Muscle of leg (tissue), 11 donors: ENCODE data around the gene EFR3B. TPM values are rescaled to one million over a fixed set of nuclear protein-coding genes. Genes with fewer than 3 reads are reported as not detected.
"Not testable (repeated sequence)": the region's sequence is repeated elsewhere in the genome, so short reads cannot be mapped to it uniquely, and the experiment has no call there.

Experiments used
- DNase-seq: peaks from one replicate; pipeline ENCODE4 v3.0.0; 2013
- H3K27ac ChIP-seq: one replicate; pipeline ENCODE4 v1.5.1; 2013; ENCODE audit warnings: mild to moderate bottlenecking, low read length, control low read depth
- H3K27me3 ChIP-seq: one replicate; pipeline ENCODE4 v1.6.1; 2013; ENCODE audit warnings: low read length; ENCODE audit not compliant: control insufficient read depth, insufficient read depth
- H3K36me3 ChIP-seq: one replicate; pipeline ENCODE4 v1.6.1; 2013; ENCODE audit warnings: low read length; ENCODE audit not compliant: control insufficient read depth, insufficient read depth
- H3K4me1 ChIP-seq: one replicate; pipeline ENCODE4 v1.6.1; 2013; ENCODE audit warnings: low read length; ENCODE audit not compliant: control insufficient read depth, insufficient read depth
- H3K4me3 ChIP-seq: one replicate; pipeline ENCODE4 v1.5.1; 2013; ENCODE audit warnings: low read length, control low read depth
- H3K9me3 ChIP-seq: replicated peaks from 2 replicates; pipeline ENCODE4 v1.6.1; 2013; ENCODE audit warnings: low read depth, low read length; ENCODE audit not compliant: control insufficient read depth
- WGBS: methylation state at CpG from one replicate; pipeline ENCODE4 v1.1.5; 2013; ENCODE audit warnings: missing lambda C conversion rate; ENCODE audit not compliant: insufficient coverage; 5-methylcytosine and 5-hydroxymethylcytosine counted together
- polyA plus RNA-seq, 8 donors: library from polyadenylated mRNA; unstranded; fragments of 120-200 nt; gene quantifications; one replicate each; pipeline versions ENCODE4 v1.2.1 to v1.2.3, GENCODE V29; 2013; ENCODE audit warnings: inconsistent platforms in 1 of 8, low replicate concordance in 1 of 8; ENCODE audit not compliant: insufficient read length in 8 of 8, insufficient read depth in 1 of 8
- total RNA-seq: library from RNA; stranded (reverse); fragments of 120-200 nt; gene quantifications from one replicate; pipeline ENCODE4 v1.2.4, GENCODE V29; 2013

EFR3B gene
- total and polyA plus RNA-seq, 9 donors = 3.2 to 5.5 (median 4.8) TPM

DNA sequence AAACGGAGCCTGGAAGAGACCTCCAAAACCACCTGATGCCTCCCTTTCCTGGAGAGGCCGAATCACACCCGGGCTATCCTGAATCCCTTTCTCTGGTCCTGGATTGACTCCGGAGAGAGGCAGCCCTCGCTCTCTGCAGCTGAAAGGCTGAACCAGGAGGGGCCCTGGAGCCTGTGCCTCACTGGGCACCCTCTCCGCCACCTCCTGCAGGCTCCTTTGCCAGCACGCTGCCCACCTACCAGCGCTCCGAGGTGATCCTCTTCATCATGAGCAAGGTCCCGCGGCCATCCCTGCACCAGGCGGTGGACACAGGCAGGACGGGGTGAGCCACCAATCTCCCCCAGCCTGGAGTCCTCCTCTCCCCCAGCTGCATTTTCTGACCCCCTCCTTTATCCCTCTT lies 90.8 kb downstream of the EFR3B start:
- peaks cover 15% of the 10 kb centered on the region for H3K27me3 ChIP-seq
- H3K4me3 ChIP-seq = no peak overlapping the region
- peaks cover 2% of the 10 kb centered on the region for H3K36me3 ChIP-seq
- no peaks in the 10 kb centered on the region for H3K9me3 ChIP-seq
- no peak overlapping the region for H3K27ac ChIP-seq
- peaks cover 9% of the 10 kb centered on the region for H3K4me1 ChIP-seq
- 93% methylated on average over 13 of the region's 13 CpGs for WGBS
- DNase-seq = no peak

DNA sequence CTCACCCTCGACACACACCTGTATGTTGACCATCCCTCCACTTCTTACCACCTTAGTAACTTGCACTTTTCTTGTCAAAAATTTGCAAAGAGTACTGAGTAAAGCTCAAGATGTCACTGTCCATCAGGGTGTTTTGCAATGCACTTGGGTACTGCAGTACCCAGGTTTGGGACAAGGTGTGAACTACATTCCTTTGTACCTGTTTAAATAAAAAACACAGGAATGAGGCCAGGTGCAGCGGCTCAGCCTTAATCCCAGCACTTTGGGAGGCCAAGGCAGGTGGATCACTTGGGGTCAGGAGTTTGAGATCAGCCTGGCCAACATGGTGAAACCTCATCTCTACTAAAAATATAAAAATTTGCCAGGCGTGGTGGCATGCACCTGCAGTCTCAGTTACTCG lies 98.7 kb downstream of the EFR3B start:
- not testable (repeated sequence) for H3K36me3 ChIP-seq, H3K27ac ChIP-seq, H3K4me1 ChIP-seq, H3K9me3 ChIP-seq, H3K4me3 ChIP-seq, DNase-seq, H3K27me3 ChIP-seq
- 100% methylated on average over 1 of the region's 4 CpGs for WGBS

DNA sequence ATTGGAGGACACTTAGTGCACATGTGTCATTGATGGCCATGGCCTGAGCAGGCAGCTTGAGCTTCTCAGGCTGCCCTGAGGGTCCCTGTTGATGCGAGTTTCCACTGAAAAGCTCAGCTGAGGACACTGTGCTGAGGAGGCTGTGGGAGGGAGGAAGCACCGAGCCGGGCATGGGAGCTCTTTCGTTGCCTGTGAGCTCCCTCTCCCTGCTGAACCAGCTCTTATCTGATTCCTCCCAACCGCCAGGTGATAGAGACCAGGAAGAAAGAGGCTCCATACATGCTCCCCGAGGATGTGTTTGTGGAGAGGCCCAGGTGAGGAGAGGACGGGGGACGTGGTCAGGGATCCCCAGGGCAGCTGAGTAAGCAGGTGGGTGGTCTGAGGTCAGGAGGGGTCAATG lies 99.2 kb downstream of the EFR3B start:
- whole genome bisulfite sequencing = 81% methylated on average over 5 of the region's 8 CpGs
- no peaks in the 10 kb centered on the region for H3K27me3 ChIP-seq
- no peaks in the 10 kb centered on the region for H3K9me3 ChIP-seq
- no peak for DNase-seq
- H3K27ac ChIP-seq = no peak overlapping the region
- H3K36me3 ChIP-seq = peaks cover 9% of the 10 kb centered on the region
- H3K4me1 ChIP-seq = no peaks in the 10 kb centered on the region
- H3K4me3 ChIP-seq = no peak overlapping the region

DNA sequence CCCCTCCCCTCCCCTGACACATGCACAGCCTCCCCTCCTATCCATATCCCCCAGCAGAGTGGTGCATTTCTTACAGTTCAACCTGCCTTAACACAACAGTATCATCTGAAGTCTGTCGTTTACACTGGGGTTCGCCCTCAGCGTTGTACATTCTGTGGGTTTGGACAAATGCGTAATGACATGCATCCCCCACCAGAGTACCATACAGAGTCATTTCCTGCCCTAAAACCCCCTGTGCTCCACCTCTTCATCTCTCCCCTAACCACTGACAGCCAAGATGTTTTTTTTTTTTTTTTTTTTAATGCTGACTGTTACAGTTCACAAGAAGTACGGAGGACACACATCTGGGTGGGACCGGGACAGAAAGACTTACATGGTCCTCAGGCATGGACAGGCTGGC lies 103.9 kb downstream of the EFR3B start:
- Histone ChIP-seq H3K9me3 (no peaks in the 10 kb centered on the region), H3K27ac (no peak overlapping the region), H3K27me3 (no peaks in the 10 kb centered on the region), H3K36me3 (peaks cover 13% of the 10 kb centered on the region), H3K4me3 (no peak overlapping the region), H3K4me1 (no peaks in the 10 kb centered on the region)
- DNase-seq = no peak
- 98% methylated on average over 4 of the region's 6 CpGs for WGBS

DNA sequence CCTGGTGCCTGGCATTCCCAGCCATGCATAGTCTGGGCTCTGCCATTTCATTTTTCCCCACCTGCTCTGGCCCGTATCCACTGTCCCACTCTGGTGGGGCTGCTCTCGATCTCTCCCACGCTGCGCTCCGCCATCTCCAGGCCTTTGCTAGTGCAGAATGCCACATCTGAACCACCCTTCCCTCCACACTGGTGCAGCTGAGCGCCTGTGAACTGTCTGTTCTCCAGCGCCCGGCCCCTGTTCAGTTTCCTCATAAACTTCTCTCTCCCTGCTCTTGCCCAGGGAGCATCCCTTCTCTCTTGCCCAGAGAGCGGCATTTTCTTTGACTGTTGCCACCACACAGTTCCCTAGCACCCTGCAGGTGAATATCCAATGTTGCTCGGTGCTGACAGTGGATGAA lies 105.0 kb downstream of the EFR3B start:
- 91% methylated on average over 8 of the region's 10 CpGs for WGBS
- H3K36me3 ChIP-seq = peaks cover 13% of the 10 kb centered on the region
- H3K27ac ChIP-seq = no peak overlapping the region
- H3K4me3 ChIP-seq = no peak overlapping the region
- H3K9me3 ChIP-seq = no peaks in the 10 kb centered on the region
- H3K27me3 ChIP-seq = no peaks in the 10 kb centered on the region
- peaks cover 5% of the 10 kb centered on the region for H3K4me1 ChIP-seq
- DNase-seq = no peak

DNA sequence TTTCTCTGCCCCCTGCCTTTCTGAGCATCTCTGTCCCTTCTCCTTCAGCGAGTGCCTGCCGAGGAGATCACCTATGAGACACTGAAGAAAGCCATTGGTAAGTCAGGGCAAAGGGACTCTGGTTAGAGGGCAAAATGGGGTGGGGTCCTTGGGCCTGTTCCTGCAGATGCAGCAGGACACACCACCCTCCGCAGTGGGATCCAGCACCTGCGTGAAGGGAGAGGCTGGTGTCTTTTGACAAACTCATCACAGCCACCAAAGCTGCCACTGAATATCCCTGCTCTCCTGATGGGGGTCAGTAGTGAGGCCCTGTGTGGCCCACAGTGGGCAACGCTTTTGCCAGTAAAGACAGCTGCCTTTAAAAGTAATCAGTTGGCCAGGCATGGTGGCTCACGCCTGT lies 107.8 kb downstream of the EFR3B start:
- Histone ChIP-seq H3K4me1 (peaks cover 16% of the 10 kb centered on the region), H3K36me3 (peaks cover 7% of the 10 kb centered on the region), H3K27me3 (no peaks in the 10 kb centered on the region), H3K4me3 (no peak overlapping the region), H3K27ac (no peak overlapping the region), H3K9me3 (no peaks in the 10 kb centered on the region)
- no peak for DNase-seq
- WGBS = 82% methylated on average over 3 of the region's 6 CpGs

DNA sequence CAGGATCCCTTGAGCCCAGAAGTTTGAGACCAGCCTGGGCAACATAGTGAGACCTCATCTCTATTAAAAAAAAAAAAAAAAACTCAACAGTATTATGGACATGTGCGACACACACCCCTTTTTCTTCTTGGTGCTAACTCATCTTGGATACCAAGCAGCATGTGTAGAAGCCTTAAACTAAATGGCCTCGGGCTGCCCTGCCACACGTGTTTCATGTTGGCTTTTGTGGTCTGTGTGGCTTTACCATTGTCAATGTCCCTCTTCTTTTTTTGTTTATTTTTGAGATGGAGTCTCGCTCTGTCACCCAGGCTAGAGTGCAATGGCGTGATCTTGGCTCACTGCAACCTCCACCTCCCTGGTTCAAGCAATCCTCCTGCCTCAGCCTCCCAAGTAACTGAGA lies 109.1 kb downstream of the EFR3B start:
- no CpG with 5 or more reads among the region's 5 CpGs for WGBS
- H3K27ac ChIP-seq, H3K27me3 ChIP-seq, H3K4me3 ChIP-seq, DNase-seq, H3K9me3 ChIP-seq, H3K36me3 ChIP-seq: not testable (repeated sequence)
- peaks cover 16% of the 10 kb centered on the region for H3K4me1 ChIP-seq

DNA sequence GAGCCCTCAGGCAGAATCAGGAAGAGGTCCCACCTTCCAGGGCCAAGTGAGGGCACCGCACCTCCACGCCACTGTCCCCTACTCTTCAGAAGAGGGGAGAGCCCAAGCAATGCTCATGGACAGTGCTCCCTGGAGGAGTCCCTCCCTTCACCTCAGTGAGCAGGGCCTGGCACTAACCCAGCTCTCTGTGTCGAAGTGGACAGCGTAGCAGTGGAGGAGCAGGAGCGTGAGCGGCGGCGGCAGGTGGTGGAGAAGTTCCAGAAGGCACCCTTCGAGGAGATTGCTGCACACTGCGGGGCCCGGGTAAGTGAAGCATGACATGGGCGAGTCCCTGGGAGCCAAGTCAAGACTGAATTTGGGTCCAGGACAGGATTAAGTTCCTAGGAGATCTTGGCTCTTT lies 109.8 kb downstream of the EFR3B start:
- 71% methylated on average over 4 of the region's 12 CpGs for WGBS
- Histone ChIP-seq H3K9me3 (no peaks in the 10 kb centered on the region), H3K4me3 (no peak overlapping the region), H3K27me3 (no peaks in the 10 kb centered on the region), H3K36me3 (peaks cover 4% of the 10 kb centered on the region), H3K27ac (peak overlapping the region; percentile 47), H3K4me1 (peaks cover 16% of the 10 kb centered on the region)
- peak; percentile 72 for DNase-seq

DNA sequence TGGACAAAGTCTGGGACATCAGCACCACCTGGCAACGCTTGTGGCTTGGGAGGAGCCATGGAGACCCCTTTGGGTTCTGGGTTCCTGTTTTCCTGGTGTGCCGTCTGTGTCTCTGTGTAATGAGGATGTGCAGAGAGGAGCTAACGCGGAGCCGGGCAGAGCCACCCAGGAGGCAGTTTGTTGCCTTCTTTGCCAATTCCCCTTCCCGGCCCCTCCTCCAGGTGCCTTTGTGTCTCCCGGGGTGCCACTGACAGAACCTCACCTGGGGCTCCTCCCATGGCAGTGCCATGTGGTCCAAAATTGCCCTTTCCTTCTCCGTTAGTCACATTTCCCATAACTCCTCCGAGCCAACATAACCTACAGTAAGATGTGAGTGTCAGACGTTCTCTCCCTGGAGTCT lies 113.5 kb downstream of the EFR3B start:
- H3K36me3 ChIP-seq = no peaks in the 10 kb centered on the region
- WGBS = 80% methylated on average over 3 of the region's 10 CpGs
- no peaks in the 10 kb centered on the region for H3K27me3 ChIP-seq
- no peak overlapping the region for H3K4me3 ChIP-seq
- H3K9me3 ChIP-seq = no peaks in the 10 kb centered on the region
- DNase-seq = no peak
- peaks cover 22% of the 10 kb centered on the region for H3K4me1 ChIP-seq
- H3K27ac ChIP-seq = no peak overlapping the region

DNA sequence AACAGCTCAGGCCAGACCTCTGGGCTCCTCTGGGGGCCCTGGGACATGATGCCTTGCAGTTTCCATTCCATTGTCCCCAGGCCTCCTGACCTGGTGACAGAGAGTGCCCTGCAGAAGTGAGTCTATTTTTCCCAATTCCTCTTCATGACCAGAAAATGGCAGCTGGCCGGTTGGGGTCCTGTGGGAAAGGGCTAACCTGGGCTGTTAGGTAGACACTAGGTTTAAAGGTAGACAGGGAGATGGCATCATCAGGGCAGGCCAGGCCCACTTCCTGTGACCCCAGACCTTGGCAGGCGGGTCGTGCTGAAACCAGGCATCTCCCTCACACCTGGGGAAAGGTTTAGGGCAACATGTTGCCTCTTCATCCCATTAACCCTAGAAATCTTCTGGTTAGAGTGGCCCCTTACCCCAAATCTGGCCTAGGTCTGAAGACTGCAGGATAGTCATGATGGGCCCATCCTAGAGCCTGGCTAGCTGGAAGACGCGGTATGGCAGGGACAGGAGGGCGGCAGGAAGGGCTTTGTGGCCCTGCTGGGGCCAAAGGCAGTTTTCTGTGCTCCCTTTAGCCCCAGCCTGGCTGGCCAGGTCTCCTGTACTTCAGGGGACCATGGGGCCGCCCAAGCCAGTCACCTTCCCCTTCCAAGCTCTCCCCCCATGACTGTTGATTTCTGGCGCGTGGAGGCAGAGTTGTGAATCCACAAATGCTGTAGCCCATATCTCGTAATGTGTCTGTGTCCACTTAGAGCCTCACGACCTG lies 116.4 kb downstream of the EFR3B start:
- Histone ChIP-seq H3K4me3 (no peak overlapping the region), H3K27ac (no peak overlapping the region), H3K36me3 (no peaks in the 10 kb centered on the region), H3K27me3 (peaks cover 15% of the 10 kb centered on the region), H3K4me1 (peaks cover 20% of the 10 kb centered on the region), H3K9me3 (peaks cover 2% of the 10 kb centered on the region)
- WGBS = 92% methylated on average over 7 of the region's 11 CpGs
- no peak for DNase-seq

DNA sequence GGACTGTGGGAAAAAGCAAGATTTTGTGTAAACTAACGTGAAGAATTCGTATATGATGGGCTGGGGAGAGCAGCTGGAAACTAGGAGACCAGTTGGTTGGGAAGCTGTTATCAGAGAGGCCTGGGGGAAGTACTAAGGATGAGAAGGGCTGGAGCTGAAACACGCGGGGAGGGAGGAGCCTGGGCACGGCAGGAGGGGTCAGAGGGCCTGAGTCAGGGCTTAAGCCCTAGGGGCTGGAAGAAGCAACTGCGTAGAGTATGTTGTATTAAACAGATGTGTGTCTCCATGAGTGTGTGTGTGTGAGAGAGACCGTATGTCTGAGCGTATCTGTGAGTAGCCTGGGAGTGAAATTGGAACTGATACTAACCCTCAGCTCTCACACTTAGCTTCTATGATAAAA lies 118.1 kb downstream of the EFR3B start:
- Histone ChIP-seq H3K27ac (no peak overlapping the region), H3K4me3 (no peak overlapping the region), H3K36me3 (no peaks in the 10 kb centered on the region), H3K9me3 (peaks cover 2% of the 10 kb centered on the region), H3K4me1 (peaks cover 18% of the 10 kb centered on the region), H3K27me3 (peaks cover 28% of the 10 kb centered on the region)
- DNase-seq = peak; percentile 42
- 45% methylated on average over 2 of the region's 8 CpGs for WGBS
